HG03060 (cell line): ENCODE results near the gene ZNF853.
A peak's percentile ranks its signal among the peaks of the same experiment; 100 is the strongest.
"Not testable (repeated sequence)": the region's sequence is repeated elsewhere in the genome, so short reads cannot be mapped to it uniquely, and the experiment has no call there.

Experiments used
- ATAC-seq: cut with Tn5 transposase; IDR thresholded peaks from one replicate; pipeline ENCODE4 v1.9.1; 2021; ENCODE audit warnings: low read depth, moderate number of reproducible peaks; ENCODE audit not compliant: unreplicated experiment

The ZNF853 gene

DNA sequence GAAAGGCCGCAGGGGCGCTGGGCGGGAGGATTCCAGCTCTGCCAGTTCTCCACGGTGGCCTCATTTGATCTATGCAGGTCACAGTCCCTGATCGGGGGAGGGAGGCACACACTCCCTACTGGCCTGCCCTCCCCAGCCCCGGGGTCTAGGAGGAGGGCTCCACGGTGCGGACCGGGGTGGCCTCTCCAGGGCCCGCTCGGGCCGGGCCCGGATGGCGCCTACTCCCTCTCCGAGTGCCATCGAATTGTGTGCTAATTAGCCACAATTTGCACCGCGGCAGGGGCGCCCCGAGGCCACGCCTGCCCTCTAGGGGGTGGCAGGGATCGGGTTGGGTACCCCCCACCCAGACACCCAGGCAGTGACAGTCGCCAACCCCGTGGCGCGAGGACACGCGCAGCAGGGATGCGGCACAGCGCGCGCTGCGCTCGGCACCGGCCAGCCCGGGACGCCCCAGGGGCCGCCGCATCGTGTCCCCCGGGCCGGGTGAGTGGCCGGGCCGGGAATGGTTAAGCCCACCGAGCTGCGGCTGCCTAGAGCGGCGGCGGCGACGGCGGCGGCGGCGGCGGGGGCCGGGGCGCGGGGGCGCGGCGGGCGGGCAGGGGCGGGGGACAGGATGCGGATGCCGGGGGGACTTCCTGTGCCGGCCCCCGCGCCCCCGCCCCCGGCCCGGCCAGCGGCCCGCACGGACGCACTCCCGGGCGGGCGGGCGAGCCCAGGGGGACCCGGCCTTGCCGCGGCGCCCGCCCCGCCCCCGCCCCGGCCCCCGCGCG, at the start of gene ZNF853:
Gene ZNF853, plus strand, starts transcription at position 658 of the 770 bp plus-strand sequence. CDS start 565 bp downstream, outside the sequence.
- ATAC-seq = no peak

DNA sequence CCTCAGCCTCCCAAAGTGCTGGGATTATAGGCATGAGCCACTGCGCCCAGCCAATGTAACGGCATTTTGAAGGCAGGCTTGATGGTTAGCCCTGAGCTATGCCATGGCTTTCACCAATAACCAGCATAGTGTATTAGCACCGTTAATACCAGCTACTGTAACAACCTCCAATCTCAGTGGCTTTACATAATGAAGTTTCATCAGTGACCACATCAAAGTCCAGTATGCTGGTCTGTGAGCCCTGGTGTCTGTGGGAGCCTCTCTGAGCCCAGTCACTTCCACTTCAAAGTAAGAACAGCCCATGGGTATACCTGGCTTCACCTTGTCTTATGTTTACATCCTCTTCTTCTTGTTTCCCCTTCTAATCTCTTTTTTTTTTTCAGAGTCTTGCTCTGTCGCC, 49.8 kb upstream of the ZNF853 start:
- no peak for ATAC-seq

DNA sequence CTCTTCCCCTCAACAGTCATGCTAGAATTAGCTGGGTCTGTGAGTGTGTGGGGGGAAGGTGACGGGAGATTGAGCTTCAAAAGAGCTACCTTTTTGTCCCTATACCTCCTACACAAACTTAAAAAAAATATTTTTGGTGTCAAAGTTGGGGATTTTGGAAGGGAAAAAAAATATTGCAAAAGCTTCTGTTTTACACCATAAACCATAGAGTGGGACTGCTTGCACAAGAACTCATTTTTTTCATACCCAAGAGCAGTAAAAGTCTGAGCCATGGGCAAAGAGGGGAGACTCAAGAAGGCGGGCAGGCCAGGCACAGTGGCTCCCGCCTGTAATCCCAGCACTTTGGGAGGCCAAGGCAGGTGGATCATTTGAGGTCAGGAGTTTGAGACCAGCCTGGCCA, 47.5 kb upstream of the ZNF853 start:
- ATAC-seq = no peak

DNA sequence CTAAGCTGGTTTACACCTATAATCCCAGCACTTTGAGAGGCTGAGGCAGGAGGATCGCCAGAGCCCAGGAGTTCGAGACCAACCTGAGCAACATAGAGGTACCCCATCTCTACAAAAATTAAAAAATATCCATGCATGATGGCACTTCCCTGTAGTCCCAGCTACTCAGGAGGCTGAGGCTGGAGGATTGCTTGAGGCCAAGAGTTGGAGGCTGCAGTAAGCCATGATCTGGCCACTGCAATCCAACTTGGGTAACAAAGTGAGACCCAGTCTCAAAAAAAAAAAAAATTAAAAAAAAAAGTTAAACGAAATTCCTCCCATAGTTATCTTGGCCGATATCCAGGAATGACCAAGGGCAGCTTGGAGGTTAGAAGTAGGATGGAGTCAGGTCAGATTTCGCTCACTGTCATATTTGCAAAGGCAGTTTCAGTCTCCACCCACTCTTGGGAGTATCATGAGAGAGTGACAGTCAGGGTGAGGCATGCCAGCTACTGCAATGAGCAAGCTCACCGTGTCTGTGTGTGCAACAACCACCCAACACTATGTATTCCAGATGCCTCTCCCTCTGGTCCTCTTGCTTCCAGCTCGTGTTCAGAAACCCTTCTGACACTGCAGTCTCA, 44.1 kb upstream of the ZNF853 start:
- peak; percentile 60 for ATAC-seq

DNA sequence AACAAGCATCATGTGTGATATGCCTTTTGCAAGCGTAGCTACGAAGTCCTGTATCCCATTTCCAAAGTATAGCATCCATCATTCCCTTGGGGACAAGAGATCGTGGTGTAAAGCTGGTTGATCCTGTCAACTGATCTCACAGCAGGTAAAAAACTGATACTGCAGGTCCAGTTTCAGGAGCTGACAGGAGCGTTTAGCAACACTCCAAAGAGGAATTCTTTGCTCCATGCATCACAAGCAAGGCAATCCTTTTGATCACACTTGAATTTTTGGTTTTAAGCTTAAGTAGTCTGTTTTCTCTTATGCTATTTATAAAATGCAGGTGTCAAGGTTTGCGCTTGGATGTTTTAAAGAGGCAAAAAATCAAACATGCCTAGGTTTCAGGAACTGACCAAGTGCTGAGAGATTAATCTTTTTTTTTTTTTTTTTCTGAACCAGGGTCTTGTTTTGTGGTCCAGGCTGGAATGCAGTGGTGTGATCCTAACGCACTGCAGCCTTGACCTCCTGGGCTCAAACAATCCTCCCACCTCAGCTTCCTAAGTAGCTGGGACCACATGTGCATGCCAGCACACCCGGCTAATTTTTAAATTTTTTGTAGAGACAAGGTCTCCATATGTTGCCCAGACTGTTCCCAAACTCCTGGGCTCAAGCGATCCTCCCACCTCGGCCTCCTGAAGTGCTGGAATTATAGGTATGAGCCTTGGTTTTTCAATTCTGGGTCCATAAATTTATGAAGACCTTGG, 40.0 kb upstream of the ZNF853 start:
- no peak for ATAC-seq

DNA sequence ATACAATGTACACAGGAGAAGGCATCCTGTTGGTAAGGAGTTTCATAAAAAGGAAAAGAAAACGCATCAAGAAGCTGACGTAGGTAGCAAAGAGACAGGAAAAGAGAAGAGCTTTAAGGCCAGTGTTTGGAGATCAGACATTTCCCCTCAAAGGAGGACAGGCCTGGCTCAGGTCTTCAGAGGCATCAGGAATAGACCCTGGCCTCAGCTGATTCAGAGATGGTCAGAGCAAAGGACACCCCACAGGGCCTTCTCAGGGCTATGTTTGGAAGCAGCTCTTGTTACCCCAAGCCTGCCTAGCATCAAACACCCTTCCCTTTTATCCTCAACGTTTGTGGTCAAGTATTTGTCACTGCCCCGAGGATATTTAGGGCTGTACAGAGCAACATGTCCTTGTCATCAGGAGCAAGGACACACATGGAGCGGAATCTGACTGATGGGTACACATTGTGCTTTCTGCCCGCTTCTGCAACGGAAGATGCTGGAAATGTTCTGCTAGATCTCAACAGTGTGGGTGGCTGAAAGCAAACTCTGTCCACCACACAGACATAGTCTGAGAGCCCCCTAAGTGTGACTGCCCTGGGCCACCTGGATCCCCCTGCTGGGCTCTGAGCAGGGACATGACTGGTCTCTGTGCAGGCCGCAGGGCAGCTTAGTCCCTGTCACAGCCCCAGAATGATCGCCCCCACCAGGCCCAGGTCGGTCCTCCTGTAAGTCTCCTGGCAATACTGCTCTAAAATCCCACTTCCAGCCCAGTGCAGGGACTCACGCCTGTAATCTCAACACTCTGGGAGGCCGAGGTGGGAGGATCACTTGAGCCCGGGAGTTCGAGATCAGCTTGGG, 39.2 kb upstream of the ZNF853 start:
- no peak for ATAC-seq

DNA sequence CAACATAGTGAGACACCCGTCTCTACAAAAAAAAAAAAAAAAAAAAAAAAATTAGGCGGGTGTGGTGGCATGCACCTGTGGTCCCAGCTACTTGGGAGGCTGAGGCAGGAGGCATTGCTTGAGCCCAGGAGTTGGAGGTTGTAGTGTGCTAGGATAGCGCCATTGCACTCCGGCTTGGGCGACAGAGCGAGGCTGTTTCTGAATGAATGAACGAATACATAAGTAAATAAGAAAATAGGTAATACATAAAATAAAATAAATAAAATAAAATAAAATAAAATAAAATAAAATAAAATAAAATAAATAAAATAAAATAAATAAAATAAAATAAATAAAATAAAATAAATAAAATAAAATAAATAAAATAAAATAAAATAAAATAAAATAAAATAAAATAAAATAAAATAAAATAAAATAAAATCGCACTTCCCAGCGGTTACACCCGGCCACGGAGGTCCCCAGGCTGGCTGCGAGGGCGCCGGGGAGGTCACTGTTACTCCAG, 38.5 kb upstream of the ZNF853 start:
- not testable (repeated sequence) for ATAC-seq

- peak; percentile 86 for ATAC-seq
Measured at GRCh38 chr7:6577369-6578113, 37.9 kb upstream of the ZNF853 start, which contains the start of gene ZDHHC4. TSS of gene ZDHHC4 (plus strand) at chr7:6577454. CDS start at chr7:6580562, 3,108 bp downstream.

DNA sequence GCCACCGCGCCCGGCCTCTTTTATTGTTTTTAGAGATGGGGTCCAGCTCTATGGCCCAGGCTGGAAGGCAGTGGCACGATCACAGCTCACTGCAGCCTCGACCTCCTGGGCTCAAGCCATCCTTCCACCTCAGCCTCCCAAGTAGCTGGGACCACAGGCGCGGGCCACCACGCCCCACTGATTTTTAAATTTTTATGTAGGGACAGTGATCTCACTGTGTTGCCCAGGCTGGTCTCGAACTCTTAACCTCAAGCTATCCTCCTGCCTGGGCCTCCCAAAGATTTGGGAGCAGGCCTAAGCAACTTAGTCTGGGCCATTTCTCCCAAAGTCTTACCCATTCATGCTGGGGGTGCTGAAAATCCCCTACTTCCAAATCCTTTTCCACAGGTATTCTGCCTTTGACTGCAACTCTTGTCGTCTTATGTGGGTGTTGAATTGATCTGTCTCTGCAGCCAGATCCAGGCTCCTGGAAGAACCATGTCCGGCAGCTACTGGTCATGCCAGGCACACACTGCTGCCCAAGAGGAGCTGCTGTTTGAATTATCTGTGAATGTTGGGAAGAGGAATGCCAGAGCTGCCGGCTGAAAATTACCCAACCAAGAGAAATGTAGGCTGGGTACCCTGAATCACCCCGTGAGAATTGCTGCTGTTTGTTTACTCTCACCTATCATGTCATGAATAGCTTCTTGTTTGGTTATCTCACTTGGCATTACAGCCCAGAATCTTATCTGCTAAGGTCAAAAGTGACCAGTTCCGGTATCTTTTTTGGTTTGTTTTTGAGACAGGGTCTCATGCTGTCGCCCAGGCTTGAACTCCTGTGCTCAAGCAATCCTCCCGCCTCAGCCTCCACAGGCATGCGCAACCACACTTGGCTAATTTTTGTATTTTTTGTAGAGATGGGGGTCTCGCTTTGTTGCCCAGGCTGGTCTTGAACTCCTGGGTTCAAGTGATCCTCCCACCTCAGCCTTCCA, 37.0 kb upstream of the ZNF853 start:
- ATAC-seq = no peak

DNA sequence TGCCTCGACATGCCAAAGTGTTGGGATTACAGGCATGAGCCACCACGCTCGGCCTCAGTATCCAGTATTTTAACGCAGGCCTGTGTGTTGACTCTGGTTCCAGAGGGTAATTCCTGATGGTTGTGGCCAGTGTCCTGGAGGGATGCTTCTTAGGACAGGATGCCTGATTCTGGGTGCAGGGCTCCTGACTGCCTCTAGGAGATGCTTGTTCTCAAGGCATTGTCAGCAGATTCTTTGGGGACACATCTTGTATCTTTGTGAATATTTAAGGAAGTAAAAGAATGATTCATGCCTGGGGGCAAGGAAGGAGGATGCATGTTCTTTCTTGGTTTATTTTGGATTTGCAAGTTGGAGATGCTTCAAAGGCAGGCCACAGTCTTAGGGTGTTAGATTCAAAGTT, 36.0 kb upstream of the ZNF853 start:
- no peak for ATAC-seq

GRCh38 chr7:6585746-6586432, 29.5 kb upstream of the ZNF853 start:
- ATAC-seq = not testable (repeated sequence)

GRCh38 chr7:6588566-6588965, 26.8 kb upstream of the ZNF853 start:
- ATAC-seq = no peak

- no peak for ATAC-seq
Measured at GRCh38 chr7:6589151-6589828, 26.1 kb upstream of the ZNF853 start.

GRCh38 chr7:6589829-6590644, 25.4 kb upstream of the ZNF853 start, which contains the start of gene INTS15:
TSS of gene INTS15 (plus strand) at chr7:6590021. CDS start at chr7:6590284, 263 bp downstream.
- ATAC-seq = peak; percentile 48

DNA sequence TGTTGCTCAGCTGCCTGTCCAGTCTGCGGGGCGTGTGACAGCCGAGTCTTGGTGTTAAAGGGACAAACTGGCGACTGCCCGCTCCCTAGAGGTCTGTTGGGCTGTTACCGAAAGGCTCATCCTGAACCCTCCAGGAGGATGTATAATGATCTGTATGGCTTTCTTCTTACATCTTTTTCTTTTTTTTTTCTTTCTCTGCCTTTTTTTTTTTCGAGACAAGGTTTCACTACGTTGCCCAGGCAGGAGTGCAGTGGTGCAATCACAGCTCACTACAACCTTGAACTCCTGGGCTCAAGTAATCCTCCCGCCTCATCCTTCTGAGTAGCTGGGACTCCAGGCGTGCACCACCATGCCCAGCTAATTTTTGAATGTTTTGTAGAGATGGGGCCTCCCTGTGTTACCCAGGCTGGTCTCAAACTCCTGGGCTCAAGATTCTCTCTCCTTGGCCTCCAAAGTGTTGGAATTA, 24.7 kb upstream of the ZNF853 start:
- ATAC-seq = no peak

GRCh38 chr7:6600093-6600492, 15.3 kb upstream of the ZNF853 start:
- no peak for ATAC-seq
